Caco-2 (cell line): ENCODE measurements around the gene LIPM. TPM values are rescaled to one million over a fixed set of nuclear protein-coding genes. Genes with fewer than 3 reads are reported as not detected.

ENCODE experiments used
- BruUV-seq: library from RNA; stranded (reverse); fragments of 400-500 nt; replicated peaks from 2 replicates; lab custom pipeline; 2021; lab: Mats Ljungman, UMichigan
- CTCF ChIA-PET: fragments of 300-600 bp; sonication (Branson Sonifier 250); formaldehyde crosslinking; loops from one replicate; lab custom pipeline; 2022; ENCODE audit warnings: antibody characterized with exemption; lab: Charles Lee
- POLR2A ChIA-PET: fragments of 300-600 bp; sonication (Branson Sonifier 250); formaldehyde crosslinking; loops from one replicate; lab custom pipeline; 2022; ENCODE audit warnings: antibody characterized with exemption; lab: Charles Lee
- DNase-seq, 2 experiments: peaks; one replicate each; pipeline versions ENCODE4 v3.0.0 to v3.0.0-alpha.2; 2020 to 2022
- H3K27me3 ChIP-seq: replicated peaks from 2 replicates; pipeline ENCODE4 v1.6.0; 2011; ENCODE audit warnings: low read length; ENCODE audit not compliant: control insufficient read depth, insufficient read depth
- H3K36me3 ChIP-seq: 2 replicates; pipeline ENCODE4 v1.5.1; 2011; ENCODE audit warnings: low read length; ENCODE audit not compliant: control insufficient read depth, insufficient read depth
- H3K4me1 ChIP-seq: fragments of 250-450 bp; sonication (Bioruptor Pico); 2 replicates; pipeline ENCODE4 v1.5.1; 2020; ENCODE audit warnings: mild to moderate bottlenecking
- H3K4me3 ChIP-seq: 2 replicates; pipeline ENCODE4 v1.5.1; 2011; ENCODE audit warnings: low read depth, mild to moderate bottlenecking, control low read depth, low read length
- H3K9me3 ChIP-seq: fragments of 250-450 bp; sonication (Bioruptor Pico); 2 replicates; pipeline ENCODE4 v1.5.1; 2020; ENCODE audit warnings: mild to moderate bottlenecking, moderate library complexity
- H3K27ac Mint-ChIP-seq: one replicate; pipeline ENCODE4 v1.8.0; 2022; ENCODE audit warnings: mixed read lengths; ENCODE audit not compliant: unreplicated experiment
- H3K27me3 Mint-ChIP-seq: one replicate; pipeline ENCODE4 v1.8.0; 2022; ENCODE audit warnings: mixed read lengths; ENCODE audit not compliant: insufficient read depth, unreplicated experiment
- H3K36me3 Mint-ChIP-seq: one replicate; pipeline ENCODE4 v1.8.0; 2022; ENCODE audit warnings: mild to moderate bottlenecking, mixed read lengths; ENCODE audit not compliant: insufficient read depth, unreplicated experiment
- H3K4me1 Mint-ChIP-seq: one replicate; pipeline ENCODE4 v1.8.0; 2022; ENCODE audit warnings: low read depth, mixed read lengths; ENCODE audit not compliant: unreplicated experiment
- H3K4me3 Mint-ChIP-seq: one replicate; pipeline ENCODE4 v1.8.0; 2022; ENCODE audit warnings: mild to moderate bottlenecking, moderate library complexity, mixed read lengths; ENCODE audit not compliant: unreplicated experiment
- H3K9me3 Mint-ChIP-seq: one replicate; pipeline ENCODE4 v1.8.0; 2022; ENCODE audit warnings: mixed read lengths; ENCODE audit not compliant: unreplicated experiment
- intact Hi-C: fragments of 100-400 bp; cut with micrococcal nuclease; formaldehyde crosslinking; loops from one replicate; pipeline ENCODE4 v1.10.0; 2022; ENCODE audit not compliant: unreplicated experiment
- total RNA-seq: library from RNA; stranded (reverse); gene quantifications from 2 replicates; pipeline ENCODE4 v1.2.3, GENCODE V29; 2022
- TF ChIP-seq, protein P1 (sequence below), 2 experiments: fragments of 200-600 bp in 1 of 2; IDR thresholded peaks; 1 replicate in 1 of 2; 2 replicates in 1 of 2; pipeline versions ENCODE4 v1.5.1 to v1.8.0; 2011 to 2022; ENCODE audit warnings: antibody characterized with exemption in 1 of 2, control low read depth in 1 of 2, inconsistent platforms in 1 of 2, low read depth in 1 of 2, low read length in 1 of 2, mild to moderate bottlenecking in 1 of 2, moderate library complexity in 1 of 2; ENCODE audit not compliant: insufficient read depth in 1 of 2, severe bottlenecking in 1 of 2, unreplicated experiment in 1 of 2

LIPM gene
- total RNA-seq, 1 experiment from 2014 or later, result not detected

- H3K4me3 Mint-ChIP-seq, result no peak overlapping the region
- intact Hi-C loops, result no loop called here
- no peaks in the 10 kb centered on the region for H3K4me1 Mint-ChIP-seq
Observed at GRCh38 chr10:88769384-88769783, 33.1 kb upstream of the LIPM start.

DNA sequence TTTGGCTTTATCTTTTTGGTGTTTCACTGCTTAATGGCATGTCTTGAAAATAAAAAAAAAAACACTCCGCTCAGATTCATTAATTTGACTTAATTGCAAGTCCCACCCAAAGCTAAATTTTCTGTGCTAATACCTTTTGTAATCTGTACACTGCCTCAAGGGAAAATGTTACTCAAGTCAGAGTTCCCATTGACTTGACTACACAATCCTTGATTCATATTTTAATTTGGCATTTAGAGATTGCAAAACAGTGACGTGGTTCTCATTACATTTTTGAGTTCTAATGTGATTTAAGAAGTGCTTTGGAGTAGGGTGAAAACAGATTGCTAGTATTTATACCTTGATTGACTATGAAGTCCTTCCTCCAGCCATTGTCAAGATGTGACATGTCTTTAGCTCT, 21.3 kb upstream of the LIPM start:
- ChIA-PET CTCF (no interaction called here), POLR2A (no interaction called here)
- DNase-seq, result no peak
- no peak overlapping the region for H3K27ac Mint-ChIP-seq
- no peaks in the 10 kb centered on the region for H3K9me3 Mint-ChIP-seq
- Histone ChIP-seq H3K4me1 (no peaks in the 10 kb centered on the region), H3K36me3 (no peaks in the 10 kb centered on the region), H3K4me3 (no peak overlapping the region), H3K27me3 (no peaks in the 10 kb centered on the region; the same call in 1 of the 2 replicates), H3K9me3 (no peaks in the 10 kb centered on the region)
- intact Hi-C loops, result no loop called here
- H3K36me3 Mint-ChIP-seq, result no peaks in the 10 kb centered on the region
- H3K4me3 Mint-ChIP-seq, result no peak overlapping the region
- TF ChIP-seq, protein P1, sequence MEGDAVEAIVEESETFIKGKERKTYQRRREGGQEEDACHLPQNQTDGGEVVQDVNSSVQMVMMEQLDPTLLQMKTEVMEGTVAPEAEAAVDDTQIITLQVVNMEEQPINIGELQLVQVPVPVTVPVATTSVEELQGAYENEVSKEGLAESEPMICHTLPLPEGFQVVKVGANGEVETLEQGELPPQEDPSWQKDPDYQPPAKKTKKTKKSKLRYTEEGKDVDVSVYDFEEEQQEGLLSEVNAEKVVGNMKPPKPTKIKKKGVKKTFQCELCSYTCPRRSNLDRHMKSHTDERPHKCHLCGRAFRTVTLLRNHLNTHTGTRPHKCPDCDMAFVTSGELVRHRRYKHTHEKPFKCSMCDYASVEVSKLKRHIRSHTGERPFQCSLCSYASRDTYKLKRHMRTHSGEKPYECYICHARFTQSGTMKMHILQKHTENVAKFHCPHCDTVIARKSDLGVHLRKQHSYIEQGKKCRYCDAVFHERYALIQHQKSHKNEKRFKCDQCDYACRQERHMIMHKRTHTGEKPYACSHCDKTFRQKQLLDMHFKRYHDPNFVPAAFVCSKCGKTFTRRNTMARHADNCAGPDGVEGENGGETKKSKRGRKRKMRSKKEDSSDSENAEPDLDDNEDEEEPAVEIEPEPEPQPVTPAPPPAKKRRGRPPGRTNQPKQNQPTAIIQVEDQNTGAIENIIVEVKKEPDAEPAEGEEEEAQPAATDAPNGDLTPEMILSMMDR (IDR thresholded peaks at IDR 0.05; ENCODE audit: insufficient read depth in 1 of 2, low read depth in 1 of 2, low read length in 1 of 2, severe bottlenecking in 1 of 2, unreplicated experiment in 1 of 2), result no peak
- H3K27me3 Mint-ChIP-seq, result peaks cover 9% of the 10 kb centered on the region
- H3K4me1 Mint-ChIP-seq, result no peaks in the 10 kb centered on the region
- BruUV-seq, result no TSS peak

More at GRCh38 chr10:88769384-88769783, 33.1 kb upstream of the LIPM start:
- Mint-ChIP-seq H3K27ac (no peak overlapping the region), H3K9me3 (no peaks in the 10 kb centered on the region), H3K27me3 (no peaks in the 10 kb centered on the region), H3K36me3 (no peaks in the 10 kb centered on the region)
- TF ChIP-seq, protein P1 (IDR thresholded peaks at IDR 0.05; ENCODE audit: insufficient read depth in 1 of 2, low read depth in 1 of 2, low read length in 1 of 2, severe bottlenecking in 1 of 2, unreplicated experiment in 1 of 2), result no peak
- Histone ChIP-seq H3K4me1 (no peaks in the 10 kb centered on the region), H3K36me3 (no peaks in the 10 kb centered on the region), H3K9me3 (no peaks in the 10 kb centered on the region), H3K4me3 (no peak overlapping the region), H3K27me3 (no peaks in the 10 kb centered on the region)
- BruUV-seq, result no TSS peak
- POLR2A ChIA-PET, result no interaction called here
- DNase-seq, result no peak
- CTCF ChIA-PET, result no interaction called here

GRCh38 chr10:88782222-88782621, 20.3 kb upstream of the LIPM start:
- Mint-ChIP-seq H3K4me3 (no peak overlapping the region), H3K36me3 (no peaks in the 10 kb centered on the region), H3K27me3 (peaks cover 5% of the 10 kb centered on the region), H3K27ac (no peak overlapping the region), H3K9me3 (no peaks in the 10 kb centered on the region), H3K4me1 (no peaks in the 10 kb centered on the region)
- Histone ChIP-seq H3K36me3 (no peaks in the 10 kb centered on the region), H3K4me3 (no peak overlapping the region), H3K9me3 (no peaks in the 10 kb centered on the region), H3K27me3 (no peaks in the 10 kb centered on the region; the same call in 1 of the 2 replicates), H3K4me1 (no peaks in the 10 kb centered on the region)
- ChIA-PET CTCF (no interaction called here), POLR2A (no interaction called here)
- BruUV-seq, result no TSS peak
- DNase-seq, result no peak
- TF ChIP-seq, protein P1 (IDR thresholded peaks at IDR 0.05; ENCODE audit: insufficient read depth in 1 of 2, low read depth in 1 of 2, low read length in 1 of 2, severe bottlenecking in 1 of 2, unreplicated experiment in 1 of 2), result no peak
- intact Hi-C loops, result no loop called here
